Measurements from ENCODE around the gene PLK3.

PLK3 gene

GRCh38 chr1:44799770-44800584, at the start of gene PLK3:
TSS of gene PLK3 (plus strand) at chr1:44800377. CDS start at chr1:44800464, 87 bp downstream.
- TF ChIP-seq GATA3 (IDR thresholded peaks at IDR 0.05; ENCODE audit: low read depth, low read length) (no peak), GATA2 (IDR thresholded peaks at IDR 0.05; ENCODE audit: low read depth, low read length) (no peak)

DNA sequence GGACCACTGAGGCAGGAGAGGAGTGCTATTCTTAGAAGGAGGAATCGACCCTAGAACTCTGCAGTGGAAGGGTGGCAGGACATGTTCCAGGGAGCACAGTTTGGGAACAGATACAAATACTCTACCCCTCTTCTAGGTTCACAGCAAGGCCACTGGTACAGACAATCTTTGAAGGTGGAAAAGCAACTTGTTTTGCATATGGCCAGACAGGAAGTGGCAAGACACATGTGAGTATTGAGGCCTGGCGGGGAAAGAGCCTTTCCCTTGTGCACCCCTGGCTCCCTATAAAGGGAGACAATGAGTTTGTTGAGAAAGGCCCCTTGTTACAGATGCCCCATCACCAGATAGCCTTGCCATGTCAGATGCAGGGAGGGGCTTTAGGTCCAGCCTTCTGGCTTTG, 42.8 kb upstream of the PLK3 start:
- no peak for TF ChIP-seq GATA2 (IDR thresholded peaks at IDR 0.05; ENCODE audit: low read depth, low read length)
- TF ChIP-seq GATA3 (IDR thresholded peaks at IDR 0.05; ENCODE audit: low read depth, low read length), result no peak

GRCh38 chr1:44759077-44759476, 41.1 kb upstream of the PLK3 start:
- TF ChIP-seq GATA2 (IDR thresholded peaks at IDR 0.05; ENCODE audit: low read depth, low read length) (no peak), GATA3 (IDR thresholded peaks at IDR 0.05; ENCODE audit: low read depth, low read length) (no peak)

GRCh38 chr1:44760876-44761275, 39.3 kb upstream of the PLK3 start:
- TF ChIP-seq GATA3 (IDR thresholded peaks at IDR 0.05; ENCODE audit: low read depth, low read length) (no peak), GATA2 (IDR thresholded peaks at IDR 0.05; ENCODE audit: low read depth, low read length) (no peak)

- no peak for TF ChIP-seq GATA2 (IDR thresholded peaks at IDR 0.05; ENCODE audit: low read depth, low read length)
- no peak for TF ChIP-seq GATA3 (IDR thresholded peaks at IDR 0.05; ENCODE audit: low read depth, low read length)
These were observed 24.9 kb upstream of the PLK3 start, which contains the start of gene RPS8 for GRCh38 chr1:44775078-44775929. TSS of gene RPS8 (plus strand) at chr1:44775540. CDS start at chr1:44775597, 57 bp downstream.

GRCh38 chr1:44775930-44776729, 24.0 kb upstream of the PLK3 start:
- no peak for TF ChIP-seq GATA2 (IDR thresholded peaks at IDR 0.05; ENCODE audit: low read depth, low read length)
- no peak for TF ChIP-seq GATA3 (IDR thresholded peaks at IDR 0.05; ENCODE audit: low read depth, low read length)

- TF ChIP-seq GATA3 (IDR thresholded peaks at IDR 0.05; ENCODE audit: low read depth, low read length) (no peak), GATA2 (IDR thresholded peaks at IDR 0.05; ENCODE audit: low read depth, low read length) (no peak)
These were observed 23.5 kb upstream of the PLK3 start for GRCh38 chr1:44776730-44777068.

- TF ChIP-seq GATA3 (IDR thresholded peaks at IDR 0.05; ENCODE audit: low read depth, low read length) (no peak), GATA2 (IDR thresholded peaks at IDR 0.05; ENCODE audit: low read depth, low read length) (no peak)
These were observed 22.6 kb upstream of the PLK3 start for GRCh38 chr1:44777547-44777946.

GRCh38 chr1:44777969-44778635, 22.1 kb upstream of the PLK3 start:
- TF ChIP-seq GATA3 (IDR thresholded peaks at IDR 0.05; ENCODE audit: low read depth, low read length), result no peak
- no peak for TF ChIP-seq GATA2 (IDR thresholded peaks at IDR 0.05; ENCODE audit: low read depth, low read length)

GRCh38 chr1:44778705-44779576, 21.2 kb upstream of the PLK3 start:
- TF ChIP-seq GATA3 (IDR thresholded peaks at IDR 0.05; ENCODE audit: low read depth, low read length), result no peak
- TF ChIP-seq GATA2 (IDR thresholded peaks at IDR 0.05; ENCODE audit: low read depth, low read length), result no peak

- no peak for TF ChIP-seq GATA3 (IDR thresholded peaks at IDR 0.05; ENCODE audit: low read depth, low read length)
- no peak for TF ChIP-seq GATA2 (IDR thresholded peaks at IDR 0.05; ENCODE audit: low read depth, low read length)
These were observed 19.5 kb upstream of the PLK3 start for GRCh38 chr1:44780583-44781121.

- TF ChIP-seq GATA3 (IDR thresholded peaks at IDR 0.05; ENCODE audit: low read depth, low read length), result no peak
- no peak for TF ChIP-seq GATA2 (IDR thresholded peaks at IDR 0.05; ENCODE audit: low read depth, low read length)
These were observed 16.5 kb upstream of the PLK3 start for GRCh38 chr1:44783697-44784093.
